GM12865 (cell line): ENCODE data around the gene MTCH1.

ENCODE experiments used
- DNase-seq: peaks from one replicate; pipeline ENCODE4 v3.0.0; 2010; ENCODE audit warnings: low read depth
- H3K4me3 ChIP-seq: 2 replicates; pipeline ENCODE4 v1.5.1; 2011; ENCODE audit warnings: mild to moderate bottlenecking, low read depth, low read length, control low read depth
- CTCF ChIP-seq: IDR thresholded peaks from 2 replicates; pipeline ENCODE4 v1.5.1; 2011; ENCODE audit warnings: low read length, control low read depth, low read depth, inconsistent platforms; ENCODE audit not compliant: insufficient read depth; ENCODE audit errors: missing control alignments

Gene MTCH1

DNA sequence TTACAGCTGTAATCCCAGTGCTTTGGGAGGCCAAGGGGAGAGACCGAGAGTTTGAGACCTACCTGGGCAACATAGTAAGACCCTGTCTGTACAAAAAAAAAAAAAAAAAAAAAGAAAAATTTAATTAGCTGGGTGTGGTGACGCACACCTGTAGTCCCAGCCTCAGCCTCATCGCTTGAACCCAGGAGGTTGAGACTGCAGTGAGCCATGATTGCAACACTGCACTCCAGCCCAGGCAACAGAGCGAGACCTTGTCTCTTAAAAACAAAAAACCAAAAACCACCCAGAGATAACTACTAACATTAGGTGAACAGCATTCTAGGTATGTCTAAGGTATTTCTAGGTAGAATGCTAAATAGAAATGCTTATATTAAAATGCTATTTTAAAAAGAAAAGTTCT is 52.5 kb downstream of the MTCH1 start:
- DNase-seq: no peak
- no peak overlapping the region for H3K4me3 ChIP-seq
- TF ChIP-seq CTCF: no peak

GRCh38 chr6:36933102-36933501 is 52.9 kb downstream of the MTCH1 start:
- no peak for DNase-seq
- H3K4me3 ChIP-seq: no peak overlapping the region
- no peak for TF ChIP-seq CTCF

GRCh38 chr6:36930483-36930882 is 55.5 kb downstream of the MTCH1 start:
- no peak for TF ChIP-seq CTCF
- DNase-seq: no peak
- H3K4me3 ChIP-seq: no peak overlapping the region

DNA sequence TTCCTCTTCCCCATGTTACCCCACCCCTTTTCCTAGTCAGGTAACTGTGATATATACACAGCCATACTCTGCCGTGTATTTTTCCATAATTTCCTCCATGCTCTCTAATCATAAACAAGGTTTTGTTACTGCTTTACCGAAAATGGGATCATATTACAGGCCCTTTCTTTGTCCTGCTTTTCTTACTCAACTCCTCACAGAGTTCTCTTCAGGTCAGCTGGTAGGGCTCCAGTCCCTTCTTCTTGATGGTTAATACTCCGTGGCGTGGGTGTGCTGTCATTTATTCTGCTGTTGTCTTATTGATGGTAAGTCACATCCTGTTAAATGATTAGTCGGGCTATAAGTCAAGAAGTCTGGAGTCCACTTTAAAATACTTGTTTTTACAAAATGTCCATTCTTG is 56.4 kb downstream of the MTCH1 start:
- no peak for TF ChIP-seq CTCF
- no peak for DNase-seq
- no peak overlapping the region for H3K4me3 ChIP-seq

DNA sequence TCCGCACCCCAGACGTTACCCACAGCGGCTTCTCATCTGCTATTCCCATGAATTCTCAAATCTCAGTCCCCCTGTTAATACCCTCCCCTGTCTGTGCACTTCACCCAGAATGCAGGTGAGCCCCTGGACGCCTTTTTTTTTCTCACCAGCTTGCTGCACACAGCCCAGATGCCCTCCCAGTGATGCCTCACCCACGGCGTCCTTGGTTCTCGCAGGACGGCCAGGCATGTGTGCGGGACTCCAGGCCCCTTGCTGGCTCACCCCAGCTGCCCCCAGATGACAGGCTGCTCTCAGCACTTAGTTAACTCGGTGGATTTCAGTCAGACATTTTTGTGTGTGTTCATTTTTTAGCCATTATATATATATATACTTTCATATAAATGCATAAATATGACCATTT is 56.8 kb downstream of the MTCH1 start:
- TF ChIP-seq CTCF: no peak
- H3K4me3 ChIP-seq: no peak overlapping the region
- DNase-seq: no peak

- H3K4me3 ChIP-seq: no peak overlapping the region
- DNase-seq: no peak
- TF ChIP-seq CTCF: no peak
These were observed 57.5 kb downstream of the MTCH1 start for GRCh38 chr6:36928547-36928918.

- no peak for DNase-seq
- TF ChIP-seq CTCF: no peak
- H3K4me3 ChIP-seq: no peak overlapping the region
These were observed 58.1 kb downstream of the MTCH1 start for GRCh38 chr6:36927691-36928546.
